ENCODE data around the gene MYADM. TPM values are rescaled to one million over a fixed set of nuclear protein-coding genes. Genes with fewer than 3 reads are reported as not detected.

Gene MYADM
- total RNA-seq, 1 donor from 2014 or later: 26.4 TPM

DNA sequence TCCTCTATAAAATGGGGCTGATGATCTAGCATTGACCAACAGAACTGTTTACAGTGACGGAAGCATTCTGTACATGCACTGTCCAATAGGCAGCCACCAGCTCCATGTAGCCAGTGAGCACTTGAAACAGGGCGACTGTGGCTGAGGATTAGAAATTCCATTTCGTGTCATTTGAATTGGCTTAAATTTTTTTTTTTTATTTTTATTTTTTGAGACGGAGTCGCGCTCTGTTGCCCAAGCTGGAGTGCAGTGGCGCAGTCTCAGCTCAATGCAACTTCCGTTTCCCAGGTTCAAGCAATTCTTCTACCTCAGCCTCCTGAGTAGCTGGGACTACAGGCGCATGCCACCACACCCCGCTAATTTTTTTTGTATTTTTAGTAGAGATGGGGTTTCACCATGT lies 17.4 kb downstream of the MYADM start:
- DNase-seq (ENCODE audit: low read depth): no peak

DNA sequence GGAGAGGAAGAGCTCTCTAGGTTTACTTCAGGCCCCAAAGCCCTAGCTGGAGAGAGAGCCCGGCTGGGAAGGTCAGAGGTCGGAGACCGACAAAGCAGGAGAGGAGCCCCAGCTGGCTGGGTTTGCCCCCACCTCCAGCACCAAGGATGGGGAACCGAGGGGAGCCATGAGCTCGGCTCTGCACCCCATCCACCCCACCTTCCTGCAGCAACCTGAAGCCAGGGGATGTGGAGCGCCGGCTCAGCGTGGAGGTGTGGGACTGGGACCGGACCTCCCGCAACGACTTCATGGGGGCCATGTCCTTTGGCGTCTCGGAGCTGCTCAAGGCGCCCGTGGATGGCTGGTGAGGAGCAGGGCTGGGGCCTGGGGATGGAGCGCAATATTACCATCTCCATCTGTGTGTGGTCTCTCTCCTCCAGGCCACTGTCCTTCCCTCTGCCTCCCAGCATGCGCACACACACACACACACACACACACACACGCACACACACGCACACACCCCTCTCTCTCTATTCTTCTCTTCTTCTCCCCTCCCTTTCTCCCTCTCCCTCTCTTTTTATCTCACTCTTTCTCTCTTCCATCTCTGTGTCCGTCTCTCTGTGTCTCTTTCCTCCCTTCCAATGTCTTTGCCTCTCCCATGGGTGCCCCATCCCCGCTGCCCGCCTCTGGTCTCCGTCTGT lies 24.8 kb downstream of the MYADM start:
- DNase-seq (ENCODE audit: low read depth): no peak

DNA sequence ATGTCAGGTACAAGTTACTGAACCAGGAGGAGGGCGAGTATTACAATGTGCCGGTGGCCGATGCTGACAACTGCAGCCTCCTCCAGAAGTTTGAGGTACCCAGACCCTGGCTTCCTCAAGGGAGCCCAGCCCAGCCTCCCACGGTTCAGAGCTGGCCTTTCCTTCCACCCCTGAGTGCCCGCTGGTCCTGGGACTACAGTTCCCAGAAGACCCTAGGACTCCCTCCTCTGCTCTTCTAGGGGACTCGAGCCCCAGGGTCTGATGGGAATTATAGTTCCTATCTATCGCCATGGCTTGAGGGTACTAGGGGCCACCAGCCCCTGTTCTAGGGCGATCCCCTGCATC lies 25.3 kb downstream of the MYADM start:
- DNase-seq (ENCODE audit: low read depth): no peak

DNA sequence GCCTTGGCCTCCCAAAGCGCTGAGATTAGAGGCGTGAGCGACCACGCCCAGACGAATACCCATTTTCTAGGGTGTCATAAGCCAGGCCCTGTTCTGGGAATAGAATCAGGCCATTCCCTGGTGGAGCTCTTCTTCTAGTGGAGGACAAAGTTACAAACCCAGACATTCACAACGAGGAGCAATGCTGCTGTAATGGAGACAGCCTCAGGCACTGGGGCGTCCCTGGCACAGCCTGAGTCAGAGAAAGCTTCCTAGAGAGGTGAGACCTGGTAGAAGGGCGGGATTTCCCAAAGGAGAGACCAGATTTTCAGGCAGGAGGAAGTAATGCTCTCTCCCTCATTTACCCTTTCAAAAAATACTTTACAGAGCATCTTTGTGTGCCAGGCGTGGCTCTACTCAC lies 27.0 kb downstream of the MYADM start:
- DNase-seq (ENCODE audit: low read depth): no peak

DNA sequence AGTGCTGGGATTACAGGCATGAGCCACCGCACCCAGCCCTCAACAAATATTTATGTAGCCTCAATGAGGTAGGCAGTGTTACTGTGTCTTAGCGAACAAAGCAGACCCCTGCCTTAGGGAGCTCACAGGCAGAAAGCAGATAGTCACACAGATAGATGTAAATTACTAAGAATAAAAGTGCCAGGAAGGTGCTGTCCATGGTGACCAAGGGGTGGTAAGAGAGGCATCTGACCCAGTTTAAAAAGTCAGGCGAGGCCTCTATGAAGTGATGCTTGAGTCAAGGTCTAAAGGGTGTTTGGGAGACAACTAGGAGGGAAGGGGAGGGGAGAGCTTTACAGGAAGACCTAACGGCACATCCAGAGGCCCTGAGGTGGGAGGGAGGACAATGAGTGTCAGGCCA lies 29.0 kb downstream of the MYADM start:
- no peak for DNase-seq (ENCODE audit: low read depth)

DNA sequence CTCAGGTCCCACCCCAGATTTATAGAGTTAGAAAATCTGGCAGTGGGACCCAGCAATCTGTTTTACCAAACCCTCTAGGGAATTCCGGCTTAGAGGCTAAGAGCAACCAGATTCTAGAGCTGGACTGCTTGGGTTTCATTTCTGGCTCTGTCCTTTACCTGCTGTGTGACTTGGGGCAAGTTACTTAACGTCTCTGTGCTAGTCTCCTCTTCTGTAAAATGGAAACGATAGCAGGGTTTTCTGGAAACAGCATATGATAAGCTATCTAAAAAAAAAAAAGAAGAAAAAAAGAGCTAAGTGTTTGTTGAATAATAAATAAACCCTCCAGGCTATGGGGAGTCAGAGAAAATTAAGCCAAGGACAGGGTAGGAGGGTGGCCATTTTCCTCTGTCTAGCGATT lies 29.8 kb downstream of the MYADM start:
- no peak for DNase-seq (ENCODE audit: low read depth)

DNA sequence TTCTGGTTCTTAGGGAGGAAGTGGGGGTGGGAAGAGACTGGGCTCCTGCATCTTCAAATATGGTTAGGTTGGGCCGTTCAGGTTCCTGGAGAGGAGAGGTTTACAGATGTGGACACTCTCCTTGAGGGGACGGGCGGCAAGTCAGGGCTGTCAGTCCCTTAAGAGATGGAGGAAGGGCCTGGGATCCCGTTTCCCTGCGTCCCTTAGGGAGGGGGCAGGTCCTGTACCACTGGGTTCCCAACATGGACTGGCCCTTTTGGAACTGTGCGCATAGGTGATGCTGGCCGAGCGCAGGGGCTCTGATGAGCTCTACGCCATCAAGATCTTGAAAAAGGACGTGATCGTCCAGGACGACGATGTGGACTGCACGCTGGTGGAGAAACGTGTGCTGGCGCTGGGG lies 30.5 kb downstream of the MYADM start:
- no peak for DNase-seq (ENCODE audit: low read depth)

DNA sequence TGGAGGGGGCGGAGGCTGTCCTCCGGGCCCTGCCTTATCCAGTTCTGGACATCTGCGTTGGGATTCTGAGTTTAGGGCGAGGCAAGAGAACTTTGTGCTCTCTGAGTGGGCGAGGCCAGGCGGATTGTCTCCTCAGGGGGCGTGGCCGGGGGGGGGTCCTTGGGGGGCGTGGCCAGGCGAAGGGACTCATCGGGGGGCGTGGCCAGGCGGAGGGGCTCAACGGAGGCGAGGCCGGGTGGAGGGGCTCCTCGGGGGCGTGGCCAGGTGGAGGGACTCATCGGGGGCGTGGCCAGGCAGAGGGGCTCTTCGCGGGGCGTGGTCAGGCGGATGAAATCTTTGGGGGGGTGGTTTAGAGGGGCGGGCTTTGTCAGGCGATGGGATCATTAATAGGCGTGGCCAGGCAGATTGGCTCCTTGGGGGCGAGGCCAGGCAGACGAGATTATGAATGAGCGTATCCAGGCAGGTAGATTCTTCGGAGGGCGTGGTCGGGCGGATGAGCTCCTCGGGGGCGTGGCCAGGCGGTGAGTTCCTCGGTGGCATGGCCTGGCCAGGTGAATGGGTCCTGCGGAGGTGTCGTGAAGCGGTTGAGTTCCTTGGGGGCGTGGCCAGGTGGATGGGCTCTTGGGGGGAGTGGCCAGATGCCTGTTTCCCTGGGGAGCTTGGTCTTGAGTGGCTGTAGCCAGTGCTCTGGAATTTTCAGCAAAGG lies 31.1 kb downstream of the MYADM start:
- no peak for DNase-seq (ENCODE audit: low read depth)

DNA sequence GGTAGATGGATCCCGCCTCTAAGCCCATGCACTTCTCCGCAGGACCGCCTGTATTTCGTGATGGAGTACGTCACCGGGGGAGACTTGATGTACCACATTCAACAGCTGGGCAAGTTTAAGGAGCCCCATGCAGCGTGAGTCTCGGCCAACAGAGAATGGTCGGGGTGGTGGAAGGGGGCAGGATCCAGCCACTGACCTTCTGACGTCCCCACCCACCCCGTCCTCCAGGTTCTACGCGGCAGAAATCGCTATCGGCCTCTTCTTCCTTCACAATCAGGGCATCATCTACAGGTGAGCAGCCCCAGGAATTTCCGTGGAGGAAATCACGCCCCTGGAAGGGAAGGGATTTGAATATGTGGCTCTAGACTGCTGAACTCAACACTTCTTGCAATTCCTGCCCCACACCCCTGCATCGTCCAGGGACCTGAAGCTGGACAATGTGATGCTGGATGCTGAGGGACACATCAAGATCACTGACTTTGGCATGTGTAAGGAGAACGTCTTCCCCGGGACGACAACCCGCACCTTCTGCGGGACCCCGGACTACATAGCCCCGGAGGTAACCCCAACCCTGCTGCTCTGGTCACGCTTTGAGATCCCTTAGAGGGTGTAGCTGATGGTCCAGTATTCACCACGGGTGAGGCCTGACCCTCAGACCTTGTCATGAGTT lies 32.6 kb downstream of the MYADM start:
- no peak for DNase-seq (ENCODE audit: low read depth)

DNA sequence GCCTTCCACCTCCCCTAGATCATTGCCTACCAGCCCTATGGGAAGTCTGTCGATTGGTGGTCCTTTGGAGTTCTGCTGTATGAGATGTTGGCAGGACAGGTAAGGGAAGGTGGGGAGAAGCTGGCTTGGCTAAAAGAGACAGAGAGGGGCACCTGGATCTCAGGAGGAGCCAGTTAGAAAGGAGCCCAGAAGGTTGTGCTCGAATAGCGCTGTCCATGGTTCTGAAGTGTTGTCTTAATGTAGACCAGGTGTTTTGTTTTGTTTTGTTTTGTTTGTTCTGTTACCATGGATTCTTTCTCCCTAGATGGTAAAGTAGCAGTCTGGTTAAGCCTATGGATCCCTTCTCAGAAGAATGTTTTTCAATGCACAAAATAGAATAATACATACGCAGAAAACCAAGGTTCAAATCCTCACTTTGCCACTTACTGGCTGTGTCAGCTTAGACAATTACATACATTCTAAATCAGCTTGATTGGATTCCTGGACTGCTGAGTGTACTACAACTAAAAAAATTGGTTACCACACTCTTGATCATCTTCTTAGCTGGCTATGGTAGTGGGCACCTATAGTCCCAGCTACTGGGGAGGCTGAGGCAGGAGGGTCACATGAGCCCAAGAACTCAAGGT lies 35.5 kb downstream of the MYADM start:
- peak; percentile 41 for DNase-seq (ENCODE audit: low read depth)

DNA sequence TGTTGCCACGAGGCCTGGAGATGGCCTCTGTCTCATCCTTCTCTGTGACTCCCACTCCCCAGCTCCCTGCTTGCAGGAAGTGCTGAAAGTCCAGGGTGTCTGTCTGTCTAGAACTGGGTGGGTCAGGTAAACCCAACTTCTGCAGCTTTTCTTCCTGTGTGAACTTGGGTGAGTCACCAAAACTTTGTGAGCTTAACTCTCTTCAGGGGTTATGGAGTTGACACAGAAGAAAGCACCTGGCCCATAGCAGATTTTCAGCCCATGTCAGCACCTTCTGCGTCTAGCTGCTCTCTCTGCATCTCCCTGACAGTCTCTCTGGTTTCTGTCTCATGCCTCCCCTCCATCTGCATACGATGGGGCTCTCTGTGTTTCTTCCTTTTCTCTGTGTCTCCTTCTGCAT lies 37.2 kb downstream of the MYADM start:
- no peak for DNase-seq (ENCODE audit: low read depth)

DNA sequence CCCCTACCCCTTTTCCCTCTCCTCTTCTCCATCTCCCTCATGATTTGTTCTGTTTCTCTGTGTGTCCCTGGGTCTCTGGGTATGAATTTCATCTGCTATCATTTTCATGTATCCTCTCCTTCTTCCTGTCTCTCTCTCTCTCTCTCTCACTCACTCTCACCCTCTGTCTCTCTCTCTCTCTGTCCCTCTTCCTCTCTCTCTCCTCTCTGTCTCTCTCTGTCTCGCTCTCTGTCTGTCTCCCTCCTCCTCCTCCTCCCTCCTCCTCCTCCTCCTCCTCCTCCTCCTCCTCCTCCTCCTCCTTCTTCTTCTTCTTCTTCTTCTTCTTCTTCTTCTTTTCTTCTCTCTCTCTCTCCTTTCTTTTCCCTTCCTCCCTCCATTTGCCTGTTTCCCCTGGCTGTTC lies 38.1 kb downstream of the MYADM start:
- DNase-seq (ENCODE audit: low read depth): no peak

DNA sequence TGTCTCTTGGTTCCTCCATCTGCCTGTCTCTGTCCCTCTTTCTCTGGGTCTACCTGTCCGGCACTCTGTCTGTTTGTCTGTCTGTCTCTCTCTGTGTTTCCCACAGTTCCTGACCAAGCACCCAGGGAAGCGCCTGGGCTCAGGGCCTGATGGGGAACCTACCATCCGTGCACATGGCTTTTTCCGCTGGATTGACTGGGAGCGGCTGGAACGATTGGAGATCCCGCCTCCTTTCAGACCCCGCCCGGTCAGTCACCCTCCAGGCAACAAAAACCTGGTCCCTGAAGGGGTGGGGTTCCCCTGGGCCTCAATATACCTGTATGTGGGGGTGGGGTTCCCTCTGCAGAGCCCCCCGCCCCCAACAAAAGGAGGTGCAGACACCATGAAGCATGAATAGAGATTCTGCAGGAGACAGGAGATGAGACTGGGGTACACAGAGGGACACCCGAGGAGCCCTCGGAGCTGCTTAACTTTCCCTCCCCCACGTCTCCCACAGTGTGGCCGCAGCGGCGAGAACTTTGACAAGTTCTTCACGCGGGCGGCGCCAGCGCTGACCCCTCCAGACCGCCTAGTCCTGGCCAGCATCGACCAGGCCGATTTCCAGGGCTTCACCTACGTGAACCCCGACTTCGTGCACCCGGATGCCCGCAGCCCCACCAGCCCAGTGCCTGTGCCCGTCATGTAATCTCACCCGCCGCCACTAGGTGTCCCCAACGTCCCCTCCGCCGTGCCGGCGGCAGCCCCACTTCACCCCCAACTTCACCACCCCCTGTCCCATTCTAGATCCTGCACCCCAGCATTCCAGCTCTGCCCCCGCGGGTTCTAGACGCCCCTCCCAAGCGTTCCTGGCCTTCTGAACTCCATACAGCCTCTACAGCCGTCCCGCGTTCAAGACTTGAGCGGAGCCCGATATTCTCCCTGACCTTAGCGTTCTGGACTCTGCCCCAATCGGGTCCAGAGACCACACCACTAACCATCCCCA lies 38.8 kb downstream of the MYADM start:
- DNase-seq (ENCODE audit: low read depth): no peak

DNA sequence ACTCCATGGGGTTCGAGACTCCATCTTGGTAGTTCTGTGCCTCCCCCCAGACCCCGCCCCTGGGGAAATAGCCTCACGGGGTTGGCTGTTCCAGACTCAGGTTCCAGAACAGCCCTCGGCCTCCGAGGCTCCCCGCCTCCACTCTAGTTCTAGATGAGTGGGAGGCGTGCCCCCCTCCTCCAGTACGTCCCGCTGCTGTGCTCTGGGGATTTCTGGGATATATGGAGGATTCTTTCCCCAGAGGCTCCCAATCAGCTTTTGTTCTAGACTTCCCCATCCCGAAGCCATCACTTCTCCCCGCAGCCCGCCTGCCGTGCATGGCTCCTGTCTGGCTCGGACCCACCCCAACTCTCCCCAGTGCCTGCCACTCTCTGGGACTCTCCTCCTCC lies 39.5 kb downstream of the MYADM start:
- no peak for DNase-seq (ENCODE audit: low read depth)

DNA sequence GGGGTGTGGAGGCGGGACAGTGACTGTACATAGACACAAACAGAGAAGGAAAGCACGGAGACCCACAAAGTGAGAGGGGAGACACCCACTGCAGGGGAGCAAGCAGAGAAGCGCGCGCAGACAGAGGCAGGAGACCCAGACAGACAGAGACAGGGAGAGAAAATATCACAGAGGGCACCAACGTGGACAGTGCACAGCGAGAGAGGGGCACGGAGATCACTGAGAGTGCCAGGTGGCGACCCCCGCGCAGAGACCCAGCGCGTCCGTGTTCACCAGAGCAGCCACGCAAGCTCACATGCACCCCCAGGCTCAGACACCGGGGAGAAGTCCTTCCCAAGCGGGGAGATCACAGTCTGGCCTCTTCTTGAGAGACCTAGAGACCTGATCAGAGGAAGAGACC lies 40.0 kb downstream of the MYADM start:
- no peak for DNase-seq (ENCODE audit: low read depth)

DNA sequence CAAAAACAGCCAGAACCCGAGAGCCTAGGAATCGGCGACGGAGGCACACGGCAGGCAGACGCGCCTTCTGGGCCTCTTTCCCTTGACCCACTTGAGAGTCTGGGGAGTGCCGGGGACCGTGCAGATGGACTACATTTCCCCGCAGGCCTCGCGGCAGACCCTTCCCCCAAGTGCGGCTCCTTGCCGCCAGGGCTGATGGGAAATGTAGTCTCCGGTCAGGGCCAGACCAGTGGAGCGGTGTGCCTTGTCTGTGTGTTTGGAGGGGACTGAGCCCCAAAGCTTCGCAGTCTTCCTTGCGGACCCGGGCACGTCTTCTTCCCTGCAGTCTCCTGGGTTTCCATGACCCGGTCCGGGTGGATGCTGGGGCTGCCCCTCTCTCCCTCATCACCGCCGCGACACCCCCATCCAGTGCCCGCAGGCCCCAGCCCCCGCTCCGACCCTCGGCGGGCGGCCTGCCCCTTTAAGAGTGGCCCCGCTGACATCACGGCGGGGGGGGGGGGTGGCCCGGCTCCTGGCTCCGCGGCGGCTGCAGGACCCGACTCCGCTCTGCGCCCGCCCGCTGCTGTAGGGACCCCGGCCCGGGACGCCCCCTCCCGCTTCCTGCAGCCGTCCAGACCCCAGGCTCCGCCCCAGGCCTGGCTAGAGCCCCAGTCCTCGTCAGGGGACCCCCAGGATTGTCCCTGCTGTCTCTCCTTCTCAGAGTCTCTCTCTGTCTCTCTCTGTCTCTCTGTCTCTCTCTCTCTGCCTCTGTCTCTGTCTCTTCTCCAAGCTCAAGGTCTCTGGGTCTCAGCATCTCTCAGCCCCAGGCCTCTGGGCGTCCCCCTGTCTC lies 40.6 kb downstream of the MYADM start:
- DNase-seq (ENCODE audit: low read depth): no peak

DNA sequence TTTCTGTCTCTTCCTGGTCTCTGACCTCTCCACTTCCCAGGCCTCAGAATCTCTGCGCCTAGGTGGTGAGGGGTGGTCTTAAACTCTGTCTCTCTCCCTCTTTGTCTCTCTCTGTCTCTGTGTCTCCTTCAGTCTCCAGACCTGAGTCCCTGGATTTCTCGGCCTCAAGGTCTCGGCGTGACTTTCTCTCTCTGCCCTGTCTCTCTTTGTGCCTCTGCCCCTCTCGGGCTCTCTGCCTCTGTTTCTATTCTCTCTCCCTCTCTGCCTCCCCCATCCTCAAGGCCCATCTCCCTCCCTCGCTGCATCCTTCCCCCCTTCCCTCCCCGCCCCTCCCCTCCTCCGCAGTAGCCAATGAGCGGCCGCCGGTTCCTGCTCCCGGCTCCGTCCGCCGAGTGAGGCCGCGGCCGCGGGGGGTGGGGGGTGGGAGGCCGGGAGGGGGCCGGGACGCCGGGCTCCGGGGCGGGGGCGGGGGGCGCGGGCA lies 41.3 kb downstream of the MYADM start, which contains the start of gene CACNG7:
Gene CACNG7 (plus strand): TSS at position 344 of the 481 bp plus-strand sequence. CDS start 3,554 bp downstream, outside the sequence.
- no peak for DNase-seq (ENCODE audit: low read depth)

DNA sequence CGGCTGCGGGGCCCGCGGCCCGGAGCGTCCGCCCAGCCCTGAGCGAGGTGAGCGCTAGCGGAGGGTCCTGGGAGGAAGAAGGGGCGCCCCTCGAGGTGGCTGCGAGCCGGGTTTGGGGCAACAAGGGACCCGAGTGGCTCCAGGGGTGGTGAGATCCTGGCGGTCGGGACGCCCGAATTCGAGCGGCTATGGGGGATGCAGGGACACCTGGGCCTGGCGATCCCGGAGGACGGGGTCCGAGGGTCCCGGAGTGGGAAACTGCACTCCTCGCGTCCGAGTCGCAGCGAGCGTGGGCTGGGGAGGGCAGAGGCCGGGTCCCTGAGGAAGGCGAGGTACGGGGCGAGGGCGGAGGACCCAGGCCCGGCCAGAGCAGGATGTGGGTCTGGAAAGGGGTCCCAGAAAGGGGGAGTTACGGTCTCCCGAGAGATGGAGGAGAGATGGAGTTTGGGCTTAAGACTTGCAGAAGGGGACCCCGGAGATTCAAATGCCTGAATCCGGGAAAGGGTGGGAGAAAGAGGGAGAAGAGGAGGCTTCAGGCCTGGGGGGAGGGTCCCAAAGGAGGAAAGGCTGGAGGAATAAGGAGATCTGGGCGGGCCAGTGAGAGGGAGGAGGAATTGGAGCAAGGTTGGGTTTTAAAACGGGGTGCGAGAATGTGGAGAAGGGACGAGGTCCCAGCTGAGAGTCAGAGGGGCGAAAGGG lies 41.9 kb downstream of the MYADM start:
- DNase-seq (ENCODE audit: low read depth): no peak

DNA sequence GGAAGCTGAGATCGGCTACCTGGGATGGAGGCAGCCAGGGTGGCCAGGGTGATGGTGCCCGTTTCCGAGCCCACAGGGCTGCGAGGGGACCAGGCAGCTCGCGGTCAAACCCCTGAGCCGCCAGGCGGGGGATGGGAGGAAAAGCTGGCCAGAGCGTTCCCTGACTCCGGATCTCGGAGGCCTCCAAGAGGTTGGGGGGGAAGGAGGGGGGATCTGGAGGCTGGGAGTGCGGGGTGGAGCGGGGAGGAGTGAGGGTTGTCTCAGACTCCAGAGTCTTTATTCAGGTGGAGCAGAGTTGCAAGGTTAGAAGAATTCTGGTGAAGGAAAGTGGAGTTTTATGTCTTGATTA lies 42.5 kb downstream of the MYADM start:
- no peak for DNase-seq (ENCODE audit: low read depth)

DNA sequence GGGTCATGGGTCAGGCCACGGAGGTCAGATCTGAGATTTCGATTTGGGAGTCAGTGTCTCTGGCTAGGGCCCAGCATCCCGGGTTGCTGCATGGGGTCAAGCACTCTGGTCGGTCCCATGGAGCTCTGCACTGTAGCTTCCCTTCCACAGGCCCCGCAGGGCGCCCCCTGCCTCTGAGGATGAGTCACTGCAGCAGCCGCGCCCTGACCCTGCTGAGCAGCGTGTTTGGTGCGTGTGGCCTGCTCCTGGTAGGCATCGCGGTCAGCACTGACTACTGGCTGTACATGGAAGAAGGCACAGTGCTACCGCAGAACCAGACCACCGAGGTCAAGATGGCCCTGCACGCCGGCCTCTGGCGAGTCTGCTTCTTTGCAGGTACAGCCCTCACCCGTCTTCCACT lies 45.0 kb downstream of the MYADM start:
- no peak for DNase-seq (ENCODE audit: low read depth)

All from renal cortical epithelial cell (primary cell).